Measurements from ENCODE around the gene C17orf67.

- TF ChIP-seq, protein P1, sequence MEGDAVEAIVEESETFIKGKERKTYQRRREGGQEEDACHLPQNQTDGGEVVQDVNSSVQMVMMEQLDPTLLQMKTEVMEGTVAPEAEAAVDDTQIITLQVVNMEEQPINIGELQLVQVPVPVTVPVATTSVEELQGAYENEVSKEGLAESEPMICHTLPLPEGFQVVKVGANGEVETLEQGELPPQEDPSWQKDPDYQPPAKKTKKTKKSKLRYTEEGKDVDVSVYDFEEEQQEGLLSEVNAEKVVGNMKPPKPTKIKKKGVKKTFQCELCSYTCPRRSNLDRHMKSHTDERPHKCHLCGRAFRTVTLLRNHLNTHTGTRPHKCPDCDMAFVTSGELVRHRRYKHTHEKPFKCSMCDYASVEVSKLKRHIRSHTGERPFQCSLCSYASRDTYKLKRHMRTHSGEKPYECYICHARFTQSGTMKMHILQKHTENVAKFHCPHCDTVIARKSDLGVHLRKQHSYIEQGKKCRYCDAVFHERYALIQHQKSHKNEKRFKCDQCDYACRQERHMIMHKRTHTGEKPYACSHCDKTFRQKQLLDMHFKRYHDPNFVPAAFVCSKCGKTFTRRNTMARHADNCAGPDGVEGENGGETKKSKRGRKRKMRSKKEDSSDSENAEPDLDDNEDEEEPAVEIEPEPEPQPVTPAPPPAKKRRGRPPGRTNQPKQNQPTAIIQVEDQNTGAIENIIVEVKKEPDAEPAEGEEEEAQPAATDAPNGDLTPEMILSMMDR (IDR thresholded peaks at IDR 0.05): no peak
- no peak for TF ChIP-seq POLR2A (IDR thresholded peaks at IDR 0.05)
These were observed 15.4 kb upstream of the C17orf67 start for GRCh38 chr17:56849131-56849530.
